ENCODE measurements around the gene FAIM. TPM values are rescaled to one million over a fixed set of nuclear protein-coding genes. Genes with fewer than 3 reads are reported as not detected.
A peak's percentile ranks its signal among the peaks of the same experiment; 100 is the strongest.
"Not testable (repeated sequence)": the region's sequence is repeated elsewhere in the genome, so short reads cannot be mapped to it uniquely, and the experiment has no call there.

Gene FAIM
- total RNA-seq, 2 donors from 2014 or later = 6.0 to 7.5 TPM

DNA sequence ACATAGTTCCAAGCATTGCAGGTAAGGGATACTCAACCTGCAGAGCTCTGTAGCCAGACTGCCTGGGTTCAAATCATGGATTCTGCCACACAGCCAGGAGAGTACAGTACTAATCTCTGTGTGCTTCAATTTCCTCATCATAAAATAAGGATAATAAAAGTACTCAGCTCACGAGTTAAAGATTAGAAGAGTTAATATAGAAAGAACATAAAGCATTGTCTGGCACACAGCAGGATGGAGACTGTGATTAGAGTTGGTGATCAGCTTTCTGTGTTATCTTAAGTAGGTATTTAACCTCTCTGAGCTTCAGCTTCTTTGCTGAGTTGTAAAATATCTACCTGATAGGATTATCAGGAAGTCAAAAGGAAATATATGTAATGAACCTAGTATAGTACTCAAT, 17.2 kb upstream of the FAIM start:
- H3K36me3 Mint-ChIP-seq (ENCODE audit: insufficient read depth in 2 of 2) = peaks cover 0 to 2% of the 10 kb centered on the region in 2 donors
- no peaks in the 10 kb centered on the region for H3K9me3 Mint-ChIP-seq
- H3K27ac Mint-ChIP-seq = peak overlapping the region; percentile 58
- peaks cover 10% of the 10 kb centered on the region for H3K4me1 Mint-ChIP-seq (ENCODE audit: low read depth)
- no peaks in the 10 kb centered on the region for H3K27me3 Mint-ChIP-seq (ENCODE audit: low read depth)
- no peak overlapping the region for H3K4me3 Mint-ChIP-seq
- no peak for ATAC-seq (replicated peaks in 1 of 2)
- no peak for DNase-seq

GRCh38 chr3:138593488-138594149, 15.0 kb upstream of the FAIM start:
- H3K4me1 Mint-ChIP-seq (ENCODE audit: low read depth) = peaks cover 10% of the 10 kb centered on the region
- H3K27me3 Mint-ChIP-seq (ENCODE audit: low read depth) = no peaks in the 10 kb centered on the region
- H3K9me3 Mint-ChIP-seq = no peaks in the 10 kb centered on the region
- DNase-seq (no peak), ATAC-seq (replicated peaks in 1 of 2) (no peak)
- H3K4me3 Mint-ChIP-seq = peak overlapping the region; percentile 84 to 88
- H3K36me3 Mint-ChIP-seq (ENCODE audit: insufficient read depth in 2 of 2) = peaks cover 2% of the 10 kb centered on the region in 2 donors
- no peak overlapping the region for H3K27ac Mint-ChIP-seq

DNA sequence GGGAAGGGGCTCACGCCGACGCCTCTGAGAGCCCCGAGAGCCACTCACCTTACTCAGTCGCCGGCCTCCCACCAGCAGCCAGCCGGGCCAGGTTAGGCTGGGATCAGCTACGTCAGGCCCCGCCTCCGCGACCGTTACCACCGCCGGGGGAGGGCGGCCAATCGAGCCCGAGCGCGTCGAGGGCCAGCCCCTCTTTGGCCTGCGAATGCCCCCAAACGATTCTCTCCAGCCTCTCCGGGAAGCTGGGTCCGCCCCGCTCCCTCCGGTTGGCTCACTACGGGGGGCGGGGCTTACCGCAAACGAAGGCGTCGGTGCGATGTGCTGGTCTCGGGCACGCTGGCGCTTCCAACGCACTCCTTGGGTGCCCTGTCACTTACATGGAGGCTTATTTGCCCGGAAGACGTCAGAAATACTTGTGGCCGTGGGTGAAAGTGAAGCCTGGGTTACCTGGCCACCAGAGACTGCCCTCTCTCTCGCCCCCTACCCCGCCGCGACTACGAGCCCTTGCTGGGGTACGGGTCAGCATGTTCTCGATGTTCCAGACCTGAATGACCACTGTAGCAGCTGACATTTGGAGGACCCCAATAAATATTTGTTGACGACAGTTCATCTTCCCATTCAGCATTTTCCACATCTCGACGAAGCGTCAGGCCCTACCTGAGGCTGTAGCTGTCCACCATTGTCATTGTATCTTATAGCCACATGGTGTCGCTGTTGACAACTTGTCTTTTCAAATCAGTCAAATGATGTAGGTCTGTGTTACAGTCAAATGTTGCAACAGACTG, 14.2 kb upstream of the FAIM start, which contains the start of gene CEP70:
TSS of gene CEP70 (minus strand) at position 111 of the 785 bp plus-strand sequence. CDS start 21,333 bp downstream, outside the sequence.
- Mint-ChIP-seq H3K9me3 (no peaks in the 10 kb centered on the region), H3K36me3 (ENCODE audit: insufficient read depth in 2 of 2) (peaks cover 2% of the 10 kb centered on the region in 2 donors), H3K27me3 (ENCODE audit: low read depth) (no peaks in the 10 kb centered on the region), H3K4me3 (peak within 1 kb of the TSS; percentile 84 to 88), H3K27ac (peak within 1 kb of the TSS; percentile 46), H3K4me1 (ENCODE audit: low read depth) (peaks cover 10% of the 10 kb centered on the region)
- peak; percentile 92 for ATAC-seq (replicated peaks in 1 of 2)
- peak; percentile 92 to 94 for DNase-seq

GRCh38 chr3:138594935-138595610, 13.5 kb upstream of the FAIM start:
- no peak for DNase-seq

DNA sequence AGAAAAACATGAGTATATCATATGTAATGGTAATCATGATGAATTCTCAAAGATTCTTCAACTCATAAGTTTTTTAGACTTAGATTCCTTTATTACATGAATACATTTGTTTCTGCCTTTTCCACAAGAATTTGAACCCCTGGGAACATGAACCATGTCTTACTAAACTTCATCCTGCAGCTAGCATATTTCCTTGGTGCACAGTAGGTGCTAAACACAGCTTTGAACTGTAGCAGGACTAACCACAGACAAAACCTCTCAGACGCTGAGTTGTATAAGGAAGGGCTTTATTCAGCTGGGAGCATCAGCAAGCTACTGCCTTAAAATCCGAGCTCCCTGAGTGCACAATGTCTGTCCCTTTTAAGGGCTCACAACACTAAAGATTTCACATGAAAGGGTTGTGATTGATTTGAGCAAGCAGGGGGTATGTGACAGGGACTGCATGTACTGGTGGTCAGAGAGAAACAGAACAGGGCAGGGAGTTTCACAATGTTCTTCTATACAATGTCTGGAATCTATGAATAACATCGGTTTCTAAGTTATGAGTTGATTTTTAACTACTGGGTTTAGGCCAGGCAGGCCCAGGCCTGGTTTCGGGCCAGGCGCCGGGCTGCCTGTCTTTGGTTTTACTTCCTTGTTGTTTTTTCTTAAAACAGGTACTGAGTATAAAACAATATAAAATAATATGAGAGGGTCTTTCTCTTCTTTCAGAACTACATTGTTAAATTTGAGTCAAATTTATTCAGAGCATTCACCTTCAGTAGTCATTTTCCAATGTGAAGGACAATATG, 11.2 kb upstream of the FAIM start:
- H3K9me3 Mint-ChIP-seq; H3K4me1 Mint-ChIP-seq (ENCODE audit: low read depth); H3K27me3 Mint-ChIP-seq (ENCODE audit: low read depth); ATAC-seq (replicated peaks in 1 of 2); DNase-seq; H3K4me3 Mint-ChIP-seq; H3K36me3 Mint-ChIP-seq (ENCODE audit: insufficient read depth in 2 of 2); H3K27ac Mint-ChIP-seq: not testable (repeated sequence)

More at GRCh38 chr3:138594935-138595610, 13.5 kb upstream of the FAIM start:
- H3K4me3 Mint-ChIP-seq = peak overlapping the region; percentile 84 to 88
- H3K36me3 Mint-ChIP-seq (ENCODE audit: insufficient read depth in 2 of 2) = peaks cover 2% of the 10 kb centered on the region in 2 donors
- ATAC-seq (replicated peaks in 1 of 2) = no peak
- peaks cover 10% of the 10 kb centered on the region for H3K4me1 Mint-ChIP-seq (ENCODE audit: low read depth)
- no peaks in the 10 kb centered on the region for H3K9me3 Mint-ChIP-seq
- H3K27me3 Mint-ChIP-seq (ENCODE audit: low read depth) = no peaks in the 10 kb centered on the region
- peak overlapping the region; percentile 46 for H3K27ac Mint-ChIP-seq

DNA sequence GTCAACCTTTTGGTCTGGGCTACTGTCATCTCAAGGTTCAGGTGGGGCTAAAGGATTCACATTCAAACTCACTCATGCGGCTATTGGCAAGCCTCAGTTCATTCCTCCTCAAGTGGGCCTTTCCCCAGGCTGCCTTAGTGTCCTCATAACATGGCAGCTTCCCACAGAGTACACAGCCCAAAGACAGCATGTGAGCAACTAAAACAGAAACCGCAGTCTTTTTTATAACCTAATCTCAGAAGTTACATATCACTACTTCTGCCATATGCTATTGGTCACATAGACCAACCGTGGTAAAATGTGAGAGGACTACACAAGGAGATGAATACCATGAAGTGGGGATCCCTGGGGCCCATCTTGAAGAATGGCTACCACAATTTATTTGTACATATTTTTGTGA, 10.0 kb upstream of the FAIM start:
- H3K4me1 Mint-ChIP-seq (ENCODE audit: low read depth) = peaks cover 3% of the 10 kb centered on the region
- DNase-seq (no peak), ATAC-seq (replicated peaks in 1 of 2) (no peak)
- no peaks in the 10 kb centered on the region for H3K27me3 Mint-ChIP-seq (ENCODE audit: low read depth)
- H3K4me3 Mint-ChIP-seq = no peak overlapping the region
- no peaks in the 10 kb centered on the region for H3K9me3 Mint-ChIP-seq
- peaks cover 2 to 8% of the 10 kb centered on the region in 2 donors for H3K36me3 Mint-ChIP-seq (ENCODE audit: insufficient read depth in 2 of 2)
- no peak overlapping the region for H3K27ac Mint-ChIP-seq

GRCh38 chr3:138600100-138600745, 8.3 kb upstream of the FAIM start:
- ATAC-seq (replicated peaks in 1 of 2) = no peak
- Mint-ChIP-seq H3K9me3 (no peaks in the 10 kb centered on the region), H3K27ac (no peak overlapping the region), H3K4me3 (no peak overlapping the region), H3K36me3 (ENCODE audit: insufficient read depth in 2 of 2) (peaks cover 0 to 13% of the 10 kb centered on the region in 2 donors), H3K4me1 (ENCODE audit: low read depth) (no peaks in the 10 kb centered on the region), H3K27me3 (ENCODE audit: low read depth) (no peaks in the 10 kb centered on the region)
- DNase-seq = no peak

DNA sequence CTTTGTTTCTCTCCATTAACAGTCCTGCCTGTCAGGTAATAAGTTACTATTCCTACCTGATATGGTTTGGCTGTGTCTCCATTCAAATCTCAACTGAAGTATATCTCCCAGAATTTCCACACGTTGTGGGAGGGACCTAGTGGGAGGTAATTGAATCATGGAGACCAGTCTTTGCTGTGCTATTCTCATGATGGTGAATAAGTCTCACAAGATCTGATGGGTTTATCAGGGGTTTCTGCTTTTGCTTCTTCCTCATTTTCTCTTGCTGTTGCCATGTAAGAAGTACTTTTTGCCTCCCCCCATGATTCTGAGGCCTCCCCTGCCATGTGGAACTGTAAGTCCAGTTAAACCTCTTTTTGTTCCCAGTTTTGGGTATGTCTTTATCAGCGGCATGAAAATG, 6.9 kb upstream of the FAIM start:
- H3K27ac Mint-ChIP-seq; H3K27me3 Mint-ChIP-seq (ENCODE audit: low read depth); DNase-seq; H3K4me1 Mint-ChIP-seq (ENCODE audit: low read depth); H3K9me3 Mint-ChIP-seq; ATAC-seq (replicated peaks in 1 of 2); H3K4me3 Mint-ChIP-seq: not testable (repeated sequence)
- peaks cover 0 to 13% of the 10 kb centered on the region in 2 donors for H3K36me3 Mint-ChIP-seq (ENCODE audit: insufficient read depth in 2 of 2)

- not testable (repeated sequence) for H3K27me3 Mint-ChIP-seq (ENCODE audit: low read depth); H3K4me3 Mint-ChIP-seq; H3K27ac Mint-ChIP-seq; ATAC-seq (replicated peaks in 1 of 2); H3K9me3 Mint-ChIP-seq; DNase-seq; H3K4me1 Mint-ChIP-seq (ENCODE audit: low read depth)
- H3K36me3 Mint-ChIP-seq (ENCODE audit: insufficient read depth in 2 of 2) = peaks cover 0 to 11% of the 10 kb centered on the region in 2 donors
Observed at GRCh38 chr3:138604106-138604595, 4.4 kb upstream of the FAIM start.

GRCh38 chr3:138609898-138610266, 1.3 kb downstream of the FAIM start:
- Mint-ChIP-seq H3K27ac (peak overlapping the region; percentile 99), H3K9me3 (no peaks in the 10 kb centered on the region), H3K4me3 (peak overlapping the region; percentile 82 to 96), H3K4me1 (ENCODE audit: low read depth) (peaks cover 15% of the 10 kb centered on the region), H3K27me3 (ENCODE audit: low read depth) (no peaks in the 10 kb centered on the region), H3K36me3 (ENCODE audit: insufficient read depth in 2 of 2) (peaks cover 0 to 4% of the 10 kb centered on the region in 2 donors)
- no peak for ATAC-seq (replicated peaks in 1 of 2)
- no peak for DNase-seq

DNA sequence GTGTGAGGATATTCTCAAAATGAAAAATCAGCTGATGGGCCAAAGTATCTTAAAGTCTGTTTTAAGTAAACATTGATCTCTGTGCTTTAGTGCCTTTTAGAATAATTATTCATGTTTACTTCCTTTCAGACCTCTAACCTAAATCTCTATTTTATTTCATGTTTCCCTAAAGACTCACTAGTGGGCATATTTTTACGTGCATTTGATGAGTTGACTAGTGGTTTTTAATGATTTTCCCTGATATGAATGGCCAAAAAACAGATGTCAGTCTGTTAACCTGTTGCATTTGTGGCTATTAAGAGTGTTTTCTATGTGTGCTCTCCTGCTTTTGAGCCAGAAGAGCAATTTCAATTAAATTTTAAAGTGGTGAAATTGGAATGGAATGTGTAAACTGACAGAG, 6.9 kb downstream of the FAIM start:
- no peaks in the 10 kb centered on the region for H3K36me3 Mint-ChIP-seq (ENCODE audit: insufficient read depth in 2 of 2)
- H3K9me3 Mint-ChIP-seq = no peaks in the 10 kb centered on the region
- H3K27me3 Mint-ChIP-seq (ENCODE audit: low read depth) = no peaks in the 10 kb centered on the region
- no peaks in the 10 kb centered on the region for H3K4me1 Mint-ChIP-seq (ENCODE audit: low read depth)
- ATAC-seq (replicated peaks in 1 of 2) (no peak), DNase-seq (no peak)
- no peak overlapping the region for H3K4me3 Mint-ChIP-seq
- H3K27ac Mint-ChIP-seq = no peak overlapping the region

GRCh38 chr3:138620431-138620830, 11.9 kb downstream of the FAIM start:
- ATAC-seq (replicated peaks in 1 of 2) (no peak), DNase-seq (no peak)
- no peaks in the 10 kb centered on the region for H3K27me3 Mint-ChIP-seq (ENCODE audit: low read depth)
- no peak overlapping the region for H3K27ac Mint-ChIP-seq
- H3K9me3 Mint-ChIP-seq = no peaks in the 10 kb centered on the region
- H3K36me3 Mint-ChIP-seq (ENCODE audit: insufficient read depth in 2 of 2) = no peaks in the 10 kb centered on the region
- no peaks in the 10 kb centered on the region for H3K4me1 Mint-ChIP-seq (ENCODE audit: low read depth)
- H3K4me3 Mint-ChIP-seq = no peak overlapping the region
